ENCODE data around the gene GALNT1.

GRCh38 chr18:35736696-35737095 lies 155.2 kb downstream of the GALNT1 start:
- TF ChIP-seq, protein P1, sequence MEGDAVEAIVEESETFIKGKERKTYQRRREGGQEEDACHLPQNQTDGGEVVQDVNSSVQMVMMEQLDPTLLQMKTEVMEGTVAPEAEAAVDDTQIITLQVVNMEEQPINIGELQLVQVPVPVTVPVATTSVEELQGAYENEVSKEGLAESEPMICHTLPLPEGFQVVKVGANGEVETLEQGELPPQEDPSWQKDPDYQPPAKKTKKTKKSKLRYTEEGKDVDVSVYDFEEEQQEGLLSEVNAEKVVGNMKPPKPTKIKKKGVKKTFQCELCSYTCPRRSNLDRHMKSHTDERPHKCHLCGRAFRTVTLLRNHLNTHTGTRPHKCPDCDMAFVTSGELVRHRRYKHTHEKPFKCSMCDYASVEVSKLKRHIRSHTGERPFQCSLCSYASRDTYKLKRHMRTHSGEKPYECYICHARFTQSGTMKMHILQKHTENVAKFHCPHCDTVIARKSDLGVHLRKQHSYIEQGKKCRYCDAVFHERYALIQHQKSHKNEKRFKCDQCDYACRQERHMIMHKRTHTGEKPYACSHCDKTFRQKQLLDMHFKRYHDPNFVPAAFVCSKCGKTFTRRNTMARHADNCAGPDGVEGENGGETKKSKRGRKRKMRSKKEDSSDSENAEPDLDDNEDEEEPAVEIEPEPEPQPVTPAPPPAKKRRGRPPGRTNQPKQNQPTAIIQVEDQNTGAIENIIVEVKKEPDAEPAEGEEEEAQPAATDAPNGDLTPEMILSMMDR (IDR thresholded peaks at IDR 0.05), result no peak
- no peak for TF ChIP-seq POLR2A (IDR thresholded peaks at IDR 0.05)
- no peak for TF ChIP-seq EP300 (IDR thresholded peaks at IDR 0.05)
